ENCODE results near the gene DDR2. TPM values are rescaled to one million over a fixed set of nuclear protein-coding genes. Genes with fewer than 3 reads are reported as not detected.

The DDR2 gene
- total RNA-seq, 1 donor from 2014 or later: 51.4 TPM

- no peak for DNase-seq (ENCODE audit: low read depth)
Measured at GRCh38 chr1:162629077-162629627, 3.1 kb upstream of the DDR2 start.

- peak; percentile 28 for DNase-seq (ENCODE audit: low read depth)
Measured at GRCh38 chr1:162629651-162630050, 2.6 kb upstream of the DDR2 start.

DNA sequence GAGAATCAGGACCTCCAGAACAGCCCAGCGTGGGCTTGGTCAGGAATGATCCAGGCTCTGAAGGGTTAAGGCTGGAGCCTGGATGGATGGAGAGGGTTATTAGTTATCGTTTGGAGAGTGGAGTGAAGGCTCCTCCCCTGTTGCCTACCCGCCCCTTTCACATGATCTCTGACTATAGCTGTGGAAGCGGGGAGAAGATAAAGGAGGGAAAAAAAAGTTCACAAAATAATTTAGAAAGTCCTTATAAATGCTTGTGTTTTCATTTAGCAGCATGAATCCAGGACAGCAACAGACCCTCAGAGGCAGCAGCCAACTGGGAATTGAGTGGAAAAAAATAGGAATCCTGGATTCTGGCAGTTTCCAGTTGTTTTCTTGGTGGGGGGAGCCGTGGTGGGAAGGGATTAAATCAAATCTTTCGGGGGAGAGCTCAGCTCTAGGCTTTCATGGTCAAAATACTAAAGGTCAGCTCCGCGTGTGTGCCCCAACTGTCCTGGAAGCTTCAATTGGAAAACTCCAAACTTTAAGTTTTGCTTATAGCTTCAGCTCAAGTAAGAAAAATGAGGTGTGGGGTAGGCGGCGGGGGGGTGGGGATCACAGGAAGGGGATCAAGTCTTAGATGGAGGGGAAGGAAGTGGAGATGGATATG is 595 bp upstream of the DDR2 start:
- peak; percentile 76 for DNase-seq (ENCODE audit: low read depth)

GRCh38 chr1:162632698-162633080 is 425 bp downstream of the DDR2 start:
- peak; percentile 42 for DNase-seq (ENCODE audit: low read depth)

DNA sequence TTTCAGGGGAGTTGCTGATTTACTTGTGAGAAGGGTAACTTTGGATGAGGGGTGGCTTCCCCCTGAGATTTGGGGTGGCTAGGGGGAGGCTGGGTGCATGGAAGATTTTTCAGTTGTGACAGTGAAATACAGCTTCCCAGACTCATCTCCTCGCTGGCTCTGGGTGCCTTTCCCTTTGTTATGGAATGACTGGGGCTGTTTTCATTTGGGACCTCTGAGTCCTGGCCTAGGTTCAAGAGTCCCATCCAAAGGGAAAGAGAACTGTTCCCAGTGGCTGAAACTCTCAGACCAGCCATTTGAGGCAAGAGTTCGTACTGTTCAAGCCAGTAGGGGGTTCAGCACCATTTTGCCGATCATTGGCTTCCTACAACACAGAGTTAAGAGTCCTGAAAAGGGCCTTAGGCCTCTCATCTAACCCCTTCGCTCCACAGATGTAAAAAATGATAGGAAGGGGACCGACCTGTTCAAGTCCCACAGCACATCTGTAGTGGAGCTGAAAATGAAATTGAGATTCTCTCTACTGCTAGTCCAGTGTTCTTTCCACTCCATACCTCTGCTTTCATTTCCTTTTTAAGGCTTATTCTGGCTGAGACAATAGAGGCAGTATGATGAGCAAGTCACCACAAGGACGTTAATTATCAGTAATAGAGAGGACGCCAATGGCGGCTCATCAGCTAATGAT is 958 bp downstream of the DDR2 start:
- peak; percentile 66 for DNase-seq (ENCODE audit: low read depth)

- DNase-seq (ENCODE audit: low read depth): no peak
Measured at GRCh38 chr1:162635418-162635817, 3.2 kb downstream of the DDR2 start.

DNA sequence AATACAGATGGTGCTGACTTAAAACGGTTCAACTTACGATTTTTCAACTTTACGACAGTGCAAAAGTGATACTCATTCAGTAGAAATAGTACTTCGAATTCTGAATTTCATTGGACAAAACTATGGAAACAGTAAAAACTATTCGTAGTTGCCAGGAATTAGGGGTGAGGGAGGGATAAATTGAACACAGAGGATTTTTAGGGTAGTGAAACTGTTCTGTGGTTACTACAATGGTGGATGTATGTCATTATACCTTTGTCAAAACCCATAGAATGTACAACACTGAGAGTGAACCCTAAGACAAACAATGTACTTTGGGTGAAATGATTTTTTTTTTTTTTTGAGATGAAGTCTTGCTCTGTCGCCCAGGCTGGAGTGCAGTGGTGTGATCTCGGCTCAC is 7.5 kb downstream of the DDR2 start:
- DNase-seq (ENCODE audit: low read depth): no peak

- DNase-seq (ENCODE audit: low read depth): no peak
Measured at GRCh38 chr1:162641114-162641513, 8.8 kb downstream of the DDR2 start.

DNA sequence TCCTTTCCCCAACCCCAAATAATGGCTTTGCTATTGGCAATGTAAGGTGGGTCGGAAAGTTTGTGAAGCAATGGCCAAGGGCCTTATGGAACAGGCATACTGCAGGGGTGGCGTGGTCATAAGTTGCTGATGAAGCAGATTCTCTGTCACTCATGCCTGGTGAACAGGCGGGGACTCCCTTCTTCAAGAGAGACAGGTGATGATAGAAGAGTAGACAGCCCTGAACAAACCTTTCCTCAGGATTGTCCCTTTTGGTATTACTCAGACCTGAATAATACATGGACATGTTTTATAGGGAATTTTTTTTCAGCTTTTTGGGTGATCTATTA is 12.7 kb downstream of the DDR2 start:
- DNase-seq (ENCODE audit: low read depth): no peak

DNA sequence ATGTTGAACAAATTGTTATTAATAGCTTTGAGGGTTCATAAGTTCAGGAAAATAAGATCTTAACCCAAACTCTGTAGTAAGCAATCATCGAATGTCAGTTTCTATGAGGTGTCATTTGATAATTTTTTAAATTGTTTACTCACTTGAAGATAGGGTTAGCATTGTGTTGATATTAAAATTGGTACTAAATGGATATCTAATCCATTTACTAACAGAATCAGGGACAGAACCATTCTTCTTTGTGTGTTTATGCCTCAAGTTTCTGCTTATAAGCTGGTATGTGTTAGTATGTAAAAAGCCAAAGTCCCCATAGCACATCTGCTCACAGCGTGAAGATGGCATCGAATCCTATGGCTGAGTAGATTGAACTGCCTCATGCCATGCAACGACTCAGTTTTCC is 13.4 kb downstream of the DDR2 start:
- DNase-seq (ENCODE audit: low read depth): no peak

GRCh38 chr1:162649583-162649982 is 17.3 kb downstream of the DDR2 start:
- DNase-seq (ENCODE audit: low read depth): no peak

- DNase-seq (ENCODE audit: low read depth): no peak
Measured at GRCh38 chr1:162654915-162655620, 22.8 kb downstream of the DDR2 start.

- no peak for DNase-seq (ENCODE audit: low read depth)
Measured at GRCh38 chr1:162656266-162656665, 24.0 kb downstream of the DDR2 start.

DNA sequence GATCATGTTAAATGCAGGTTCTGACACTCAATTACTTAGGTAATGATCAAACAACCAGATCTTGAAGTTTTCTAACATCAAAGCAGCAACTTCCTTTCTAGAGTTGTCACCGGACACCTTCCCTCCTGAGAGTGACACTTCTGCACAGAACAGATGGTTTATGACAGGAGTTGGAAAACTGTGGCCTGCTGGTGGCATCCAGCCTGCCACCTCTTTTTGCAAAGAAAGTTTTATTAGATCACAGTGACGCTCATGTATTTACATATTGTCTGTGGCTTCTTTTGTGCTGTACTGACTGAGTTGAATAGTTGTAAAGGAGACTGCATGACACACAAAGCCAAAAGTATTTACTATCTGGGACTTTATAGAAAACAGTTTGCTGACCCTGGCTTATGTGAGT is 28.3 kb downstream of the DDR2 start:
- no peak for DNase-seq (ENCODE audit: low read depth)

GRCh38 chr1:162661336-162661735 is 29.1 kb downstream of the DDR2 start:
- DNase-seq (ENCODE audit: low read depth): peak; percentile 58

DNA sequence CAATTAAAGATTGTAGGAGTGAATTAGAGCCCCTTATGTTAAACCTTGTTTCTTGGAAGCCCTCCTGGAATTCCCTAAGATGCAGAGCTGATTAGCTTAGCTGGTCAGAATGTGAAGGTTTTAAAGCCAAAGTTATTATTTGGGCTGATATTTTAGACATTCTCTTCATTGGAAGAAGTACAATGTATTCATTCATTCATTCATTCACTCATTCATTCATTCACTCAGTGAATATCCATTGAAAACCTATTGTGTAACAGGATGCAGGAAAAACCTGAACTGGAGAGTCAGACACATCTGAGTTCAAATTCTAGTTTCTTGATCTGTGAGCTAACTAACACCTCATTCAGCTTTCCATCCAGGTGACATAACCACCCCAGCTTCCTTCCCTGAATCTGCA is 29.7 kb downstream of the DDR2 start:
- no peak for DNase-seq (ENCODE audit: low read depth)

DNA sequence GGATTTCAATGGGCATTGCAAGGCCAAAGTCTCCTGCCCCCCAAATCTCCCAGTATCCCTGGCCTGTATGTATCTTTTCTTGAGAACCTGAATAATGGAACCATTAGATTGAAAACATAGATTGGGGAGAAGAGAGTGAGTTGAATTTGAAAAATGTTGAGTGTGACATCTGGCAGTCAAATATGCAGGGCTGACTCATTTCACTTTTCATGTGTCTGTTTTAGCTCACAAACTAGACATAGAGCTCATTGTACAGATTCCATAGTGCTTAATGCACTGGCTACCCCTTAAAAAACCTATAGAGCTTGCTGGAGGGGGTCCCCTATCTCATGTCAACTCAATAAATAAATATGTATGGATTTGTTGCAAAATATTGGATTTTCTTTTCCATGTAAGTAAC is 30.8 kb downstream of the DDR2 start:
- DNase-seq (ENCODE audit: low read depth): no peak

DNA sequence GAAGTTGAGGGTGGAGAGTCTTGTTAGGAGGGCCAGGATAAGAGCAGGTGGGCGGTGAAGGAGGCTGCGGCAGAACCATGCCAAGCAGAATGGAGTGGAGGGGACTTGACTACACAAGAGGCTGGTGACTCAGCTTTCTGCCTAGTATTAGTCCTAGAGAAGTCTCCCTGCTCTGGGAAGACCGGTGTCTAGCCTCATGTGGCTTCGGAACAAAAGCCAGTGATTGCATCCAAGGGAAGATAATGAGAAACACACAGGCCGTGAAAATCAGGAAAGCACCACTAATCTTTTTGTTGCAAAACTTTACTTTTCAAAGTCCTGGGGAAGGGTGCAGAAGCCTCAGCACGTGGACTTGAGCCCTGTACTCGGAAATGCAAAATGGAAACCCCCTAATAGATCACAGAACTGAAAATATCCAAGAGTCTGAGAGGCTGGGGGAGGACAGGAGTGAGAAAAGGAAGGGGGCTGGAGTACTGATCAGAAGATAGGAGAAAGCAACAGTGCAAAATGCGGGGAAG is 31.4 kb downstream of the DDR2 start:
- DNase-seq (ENCODE audit: low read depth): peak; percentile 58

DNA sequence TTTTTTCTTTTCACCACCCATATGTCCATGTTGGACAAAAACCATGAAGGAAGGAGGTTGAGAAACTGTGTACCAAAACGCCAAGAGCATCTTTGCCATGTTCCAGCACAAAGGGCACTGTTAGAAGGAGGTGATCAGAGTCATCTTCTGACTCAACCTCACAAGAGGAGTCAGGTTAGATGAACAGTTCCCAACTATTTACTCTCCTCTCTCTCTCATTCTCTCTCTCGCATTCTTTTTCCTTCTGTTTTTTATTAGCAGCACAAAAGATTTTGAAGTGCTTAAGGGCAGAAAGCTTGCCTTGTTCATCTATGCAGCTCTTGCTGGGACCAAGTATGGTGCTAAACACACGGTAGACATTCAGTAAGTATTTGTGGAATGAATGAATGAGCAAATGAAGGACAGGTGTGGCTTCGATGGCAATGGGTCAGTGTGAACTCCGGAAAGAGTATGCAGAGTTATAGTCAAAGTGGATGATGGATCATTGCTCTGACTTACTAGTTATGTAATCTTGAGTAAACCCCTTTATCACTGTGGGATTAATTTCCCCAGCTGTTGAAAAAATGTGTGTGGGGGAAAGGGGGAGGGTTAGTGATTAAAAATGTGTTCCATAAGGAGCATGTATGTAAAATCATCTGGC is 33.9 kb downstream of the DDR2 start:
- DNase-seq (ENCODE audit: low read depth): no peak

DNA sequence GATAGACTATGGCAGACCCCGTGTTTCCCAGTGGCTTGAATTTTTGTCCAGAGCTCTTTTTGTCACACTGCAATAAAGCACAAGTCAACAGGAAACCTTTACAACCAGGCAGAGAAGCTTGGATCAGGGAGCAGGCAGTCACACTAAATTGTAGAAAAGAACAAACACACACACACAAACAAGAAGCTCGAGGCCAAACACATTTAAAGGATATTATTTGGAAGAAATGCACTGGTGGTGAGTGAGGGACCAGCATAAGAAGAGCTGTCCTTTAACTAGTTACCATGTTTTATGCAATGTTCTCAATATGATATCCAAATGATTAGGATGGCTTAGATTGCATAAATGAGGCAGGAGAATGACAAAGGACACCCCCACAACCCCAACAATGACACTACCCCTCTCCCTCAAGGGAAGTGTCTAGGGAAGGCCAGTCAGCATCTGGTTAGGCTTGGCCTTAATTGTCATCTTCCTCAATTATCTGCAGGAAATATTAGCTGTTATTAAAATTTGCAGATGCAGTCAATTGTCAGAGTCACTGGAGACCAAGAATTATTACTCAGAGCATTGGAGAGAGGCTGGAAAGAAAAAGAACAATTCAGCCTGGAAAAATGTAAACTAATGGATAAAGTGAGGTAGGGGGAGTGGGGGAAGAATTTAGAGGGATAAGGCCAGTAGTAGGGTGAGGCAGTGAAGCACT is 35.3 kb downstream of the DDR2 start:
- no peak for DNase-seq (ENCODE audit: low read depth)
